Measurements from ENCODE around the gene P4HA3.

P4HA3 gene

DNA sequence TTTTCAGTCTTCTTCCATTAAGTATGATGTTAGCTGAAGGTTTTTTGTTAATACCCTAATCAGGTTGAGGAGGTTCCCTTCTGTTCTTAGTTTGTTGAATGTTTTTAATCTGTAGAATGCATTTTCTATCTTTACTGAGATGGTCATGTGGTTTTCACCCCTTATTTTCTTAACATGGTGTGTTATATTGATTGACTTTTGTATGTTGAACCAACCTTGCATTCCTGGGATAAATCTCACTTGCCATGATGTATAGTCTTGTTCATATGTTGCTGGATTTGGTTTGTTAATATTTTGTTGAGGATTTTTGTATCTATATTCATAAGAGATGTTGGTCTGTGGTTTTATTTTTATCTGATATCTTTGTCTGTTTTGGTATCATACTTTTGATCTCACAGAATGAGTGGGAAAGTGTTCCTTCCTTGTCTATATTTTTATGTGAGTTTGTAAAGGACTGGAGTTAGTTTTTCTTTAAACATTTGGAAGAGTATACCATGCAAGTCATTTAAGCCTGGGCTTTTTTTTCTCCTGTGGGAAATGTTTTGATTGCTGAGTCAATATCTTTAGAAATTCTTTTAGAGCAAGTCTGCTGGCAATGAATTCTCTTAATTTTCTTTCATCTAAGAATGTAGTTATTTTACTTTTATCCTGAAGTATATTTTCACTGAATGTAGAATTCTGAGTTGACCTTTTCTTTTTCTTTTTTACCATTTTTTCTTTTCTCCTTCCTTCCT lies 5.5 kb upstream of the P4HA3 start:
- DNase-seq (ENCODE audit: low read depth), result no peak

DNA sequence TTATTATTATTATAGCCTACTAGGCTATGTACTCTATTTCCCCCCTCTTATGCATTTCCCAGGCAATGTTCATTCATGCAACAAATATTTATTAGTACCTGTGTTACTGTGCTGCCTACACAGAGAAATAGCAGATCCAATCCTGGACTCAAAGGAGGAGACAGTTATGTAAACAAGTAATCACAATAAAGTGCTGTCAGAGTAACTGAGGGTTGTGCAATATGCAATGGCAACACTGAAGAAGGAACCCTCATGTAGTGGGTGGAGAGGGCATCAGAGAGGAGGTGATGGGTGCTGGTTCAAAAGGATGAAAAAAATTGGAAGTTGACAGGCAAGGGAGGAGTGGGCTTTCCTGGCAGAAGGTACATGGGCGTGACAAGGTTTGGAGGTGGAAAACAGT lies 886 bp upstream of the P4HA3 start:
- DNase-seq (ENCODE audit: low read depth), result no peak

DNA sequence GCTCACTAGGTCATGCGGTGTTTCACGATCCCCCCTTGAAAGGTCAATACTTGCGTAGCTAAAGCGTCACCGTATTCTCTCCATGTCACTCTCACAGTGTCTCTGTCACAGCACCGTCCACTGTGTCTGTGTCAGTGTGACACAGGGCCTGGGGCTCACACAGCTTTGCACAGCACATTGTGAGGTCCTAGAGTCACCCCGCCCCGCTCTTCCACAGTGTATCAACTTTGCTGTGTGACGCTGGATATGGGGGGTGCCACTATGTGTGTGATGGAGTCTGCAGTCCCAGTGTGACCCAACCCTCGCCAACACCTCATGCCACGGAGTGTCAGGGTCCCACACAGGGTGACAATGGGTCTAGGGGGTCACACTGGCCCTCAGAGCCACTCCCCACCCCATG lies 583 bp downstream of the P4HA3 start:
- DNase-seq (ENCODE audit: low read depth), result no peak

DNA sequence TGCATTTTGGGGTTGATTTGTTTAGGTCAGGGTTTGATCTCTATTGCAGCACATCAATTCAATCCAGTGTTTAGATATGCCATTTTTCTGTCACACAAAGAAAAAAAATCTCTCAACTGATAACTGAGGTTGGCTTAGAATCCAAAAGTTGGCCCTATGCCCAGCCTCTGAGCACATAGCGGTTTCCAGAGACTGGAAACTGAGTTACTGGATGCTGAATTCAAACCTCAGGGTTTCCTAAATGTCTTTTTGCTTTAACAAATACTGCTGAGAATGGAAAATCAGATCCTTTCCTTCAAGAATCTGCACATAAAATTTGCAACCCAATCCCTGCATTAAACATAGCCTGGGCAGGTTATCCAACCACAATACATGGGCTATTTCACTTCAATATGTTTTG lies 4.0 kb downstream of the P4HA3 start:
- no peak for DNase-seq (ENCODE audit: low read depth)

DNA sequence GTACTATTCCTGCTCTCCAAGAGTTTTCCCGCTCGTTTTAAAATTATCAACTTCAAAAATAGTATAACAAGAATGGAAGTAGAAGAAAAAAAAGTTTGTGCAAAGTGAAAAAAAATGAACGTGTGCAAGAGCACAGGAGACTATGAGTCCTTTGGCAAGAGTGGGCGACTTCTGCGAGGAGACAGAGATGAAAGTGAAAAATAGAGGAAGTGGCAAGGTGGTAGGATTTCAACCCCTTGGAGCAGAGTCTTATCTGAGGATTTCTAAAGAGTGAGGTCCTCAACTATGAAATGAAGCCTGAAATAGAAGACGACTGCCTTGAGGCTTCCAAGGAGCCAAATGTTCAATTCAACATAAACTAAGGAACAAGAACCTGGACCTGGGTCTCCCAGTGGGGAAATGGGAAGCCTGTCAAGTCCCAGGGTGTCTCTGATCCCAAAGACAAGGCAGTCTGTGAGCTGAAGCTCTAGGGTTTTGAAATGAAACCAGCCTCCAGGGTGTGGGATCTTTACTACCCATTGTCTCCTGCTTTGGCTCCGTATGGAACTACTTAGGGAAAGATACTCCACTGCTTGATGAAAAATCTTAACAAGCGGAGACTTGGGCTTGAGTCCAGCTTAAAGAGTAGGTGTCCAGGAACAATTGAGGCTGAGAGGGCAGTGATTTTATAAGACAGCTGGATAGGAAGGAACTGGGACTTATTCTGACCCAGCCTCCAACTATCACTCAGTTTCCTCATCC lies 4.8 kb downstream of the P4HA3 start:
- no peak for DNase-seq (ENCODE audit: low read depth)

DNA sequence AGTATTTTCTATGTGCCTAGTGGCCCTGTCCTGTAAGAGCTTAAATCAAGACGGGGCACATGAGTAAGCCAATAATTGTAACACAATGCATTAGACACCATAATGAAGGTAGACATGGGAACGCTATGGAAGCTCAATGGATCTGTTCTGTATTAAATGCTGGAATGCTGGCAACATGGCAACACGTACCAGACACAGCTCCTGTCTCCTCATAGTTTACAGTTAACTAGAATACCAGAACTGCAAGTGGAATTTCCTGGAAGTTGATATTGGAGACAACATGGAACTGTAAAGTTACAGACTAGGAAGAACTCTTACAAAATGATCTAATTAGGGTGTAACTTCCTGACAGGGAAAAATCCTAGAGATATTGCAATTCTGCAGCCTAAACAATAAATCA lies 12.4 kb downstream of the P4HA3 start:
- no peak for DNase-seq (ENCODE audit: low read depth)

DNA sequence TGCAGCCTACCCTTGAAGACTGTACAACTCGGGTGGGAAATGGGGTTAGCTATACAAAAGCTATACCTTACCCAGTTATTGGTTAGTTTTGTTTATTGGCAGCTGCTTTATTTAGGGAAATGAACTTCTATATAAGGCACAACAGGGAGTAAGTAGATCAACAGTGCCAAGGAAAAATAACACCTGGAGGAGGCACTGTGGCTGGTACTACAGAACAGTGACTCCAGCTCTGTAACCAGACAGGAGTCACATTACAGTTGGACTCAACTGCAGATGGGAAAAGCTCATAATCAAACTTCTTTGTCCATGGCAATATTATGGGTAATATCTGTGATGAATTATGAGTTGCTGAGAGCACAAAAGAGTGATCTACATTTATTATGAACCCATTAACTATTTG lies 14.0 kb downstream of the P4HA3 start:
- DNase-seq (ENCODE audit: low read depth), result no peak

DNA sequence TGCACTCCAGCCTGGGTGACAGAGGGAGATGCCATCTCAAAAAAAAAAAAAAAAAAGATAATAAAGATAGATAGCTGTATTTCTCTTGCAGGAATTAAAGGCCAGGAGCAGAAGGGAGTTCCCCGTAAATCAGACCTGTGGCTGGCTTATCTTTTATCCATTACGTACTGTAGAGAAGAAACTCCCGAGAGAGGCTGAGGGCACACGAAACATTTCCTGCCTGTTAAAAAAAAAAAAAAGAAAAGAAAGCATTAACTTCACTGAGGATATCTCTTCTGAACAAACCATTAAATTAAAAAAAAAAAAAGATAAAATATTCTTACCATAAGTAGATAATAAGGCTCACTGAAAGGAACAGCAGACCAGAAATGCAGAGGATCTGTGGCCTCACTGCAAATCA lies 22.5 kb downstream of the P4HA3 start:
- DNase-seq (ENCODE audit: low read depth), result no peak

DNA sequence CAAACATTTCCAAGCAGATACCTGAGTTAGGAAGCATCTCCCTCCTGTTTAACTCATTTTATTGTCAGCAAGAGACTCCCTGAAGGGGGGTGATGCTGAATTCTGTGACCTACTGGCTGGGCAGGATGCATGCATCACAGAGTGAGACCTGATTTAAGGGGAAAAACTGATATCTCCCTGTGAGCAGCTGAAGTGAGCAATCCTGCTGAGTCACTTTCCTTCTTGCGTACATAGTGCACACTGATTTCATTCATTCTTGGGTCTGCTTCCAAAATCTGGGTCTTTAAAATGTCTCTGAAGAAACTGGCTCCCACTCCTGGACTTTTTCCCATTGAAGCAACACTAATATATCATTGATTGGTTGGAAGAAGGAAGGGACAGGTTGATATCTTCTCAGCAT lies 23.3 kb downstream of the P4HA3 start:
- DNase-seq (ENCODE audit: low read depth), result no peak

DNA sequence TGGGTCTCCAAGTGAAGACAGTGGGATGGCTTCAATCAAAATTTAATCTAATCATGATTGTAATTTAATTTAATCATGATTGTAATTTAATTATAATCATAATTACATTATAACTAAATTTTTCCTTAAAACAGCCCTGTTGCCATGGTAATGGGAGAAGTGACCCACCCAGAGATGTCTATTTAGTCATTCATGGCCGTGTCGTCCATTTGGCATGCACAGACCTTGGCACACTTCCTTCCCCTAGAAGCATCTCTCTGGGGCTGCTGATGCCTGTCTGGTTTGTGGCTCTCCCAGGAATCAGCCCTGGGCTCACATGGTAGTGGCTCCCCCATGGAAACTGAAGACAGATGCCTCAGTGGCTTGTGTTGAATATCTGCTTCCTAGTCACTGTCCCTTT lies 27.0 kb downstream of the P4HA3 start:
- DNase-seq (ENCODE audit: low read depth), result no peak

DNA sequence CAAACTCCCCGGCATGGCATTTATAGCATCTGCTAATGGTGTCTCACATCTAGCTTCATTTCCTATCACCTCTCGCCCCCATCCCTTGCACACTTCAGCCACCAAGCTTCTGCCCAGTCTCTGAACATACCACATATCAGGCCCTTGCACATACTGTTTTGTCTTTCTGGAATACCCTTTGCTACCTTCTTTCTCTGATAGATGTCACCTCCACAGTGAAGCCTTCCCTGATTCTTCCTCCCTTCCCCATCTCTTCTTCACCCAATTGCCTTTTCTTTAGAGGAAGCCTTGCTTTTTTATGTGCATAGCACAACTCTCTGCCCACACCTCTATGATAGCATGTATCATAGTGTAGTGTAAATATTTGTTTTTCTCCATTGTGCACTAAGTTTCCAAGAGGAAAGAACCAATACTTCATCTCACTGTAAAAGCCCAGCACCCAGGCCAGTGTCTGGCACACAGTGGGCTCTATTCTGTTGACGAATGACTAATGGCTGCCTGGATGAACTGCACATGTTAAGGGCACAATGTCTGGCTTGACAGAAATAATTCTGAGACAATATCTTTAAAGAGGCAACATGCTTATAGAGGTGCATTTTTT lies 27.8 kb downstream of the P4HA3 start:
- DNase-seq (ENCODE audit: low read depth), result no peak

DNA sequence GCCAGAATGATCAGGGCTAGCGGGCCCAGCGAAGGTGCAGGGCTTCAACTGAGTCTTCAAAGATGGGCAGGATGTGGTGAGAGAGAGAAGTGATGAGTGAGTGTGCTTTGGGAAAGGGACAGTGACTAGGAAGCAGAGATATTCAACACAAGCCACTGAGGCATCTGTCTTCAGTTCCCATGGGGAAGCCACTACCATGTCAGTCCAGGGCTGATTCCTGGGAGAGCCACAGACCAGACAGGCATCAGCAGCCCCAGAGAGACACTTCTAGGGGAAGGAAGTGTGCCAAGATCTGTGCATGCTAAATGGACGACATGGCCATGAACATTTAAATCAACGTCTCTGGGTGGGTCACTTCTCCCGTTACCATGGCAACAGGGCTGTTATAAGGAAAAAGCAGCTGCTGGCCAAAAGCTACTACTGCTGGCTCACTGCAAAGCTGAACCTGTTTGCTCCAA lies 28.5 kb downstream of the P4HA3 start:
- DNase-seq (ENCODE audit: low read depth), result no peak

DNA sequence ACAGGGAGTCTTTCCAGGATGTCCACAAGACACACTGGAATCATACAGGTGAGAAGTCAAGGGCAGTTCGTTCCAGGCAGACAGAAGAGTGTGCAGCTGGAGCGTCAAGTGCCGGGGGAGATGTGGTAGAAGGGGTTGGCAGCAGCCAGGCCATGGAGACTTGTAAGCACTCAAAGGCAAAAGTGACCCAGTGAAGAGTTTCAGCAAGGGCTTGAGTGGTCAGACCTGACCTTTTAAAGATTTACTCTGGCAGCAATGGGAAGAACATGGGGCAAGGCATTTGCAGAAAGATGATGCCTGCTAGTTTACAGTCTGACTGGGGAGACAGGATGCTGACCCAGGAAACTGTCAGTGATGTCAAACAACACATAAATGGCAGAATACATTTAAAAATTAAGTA lies 29.0 kb downstream of the P4HA3 start:
- DNase-seq (ENCODE audit: low read depth), result no peak

DNA sequence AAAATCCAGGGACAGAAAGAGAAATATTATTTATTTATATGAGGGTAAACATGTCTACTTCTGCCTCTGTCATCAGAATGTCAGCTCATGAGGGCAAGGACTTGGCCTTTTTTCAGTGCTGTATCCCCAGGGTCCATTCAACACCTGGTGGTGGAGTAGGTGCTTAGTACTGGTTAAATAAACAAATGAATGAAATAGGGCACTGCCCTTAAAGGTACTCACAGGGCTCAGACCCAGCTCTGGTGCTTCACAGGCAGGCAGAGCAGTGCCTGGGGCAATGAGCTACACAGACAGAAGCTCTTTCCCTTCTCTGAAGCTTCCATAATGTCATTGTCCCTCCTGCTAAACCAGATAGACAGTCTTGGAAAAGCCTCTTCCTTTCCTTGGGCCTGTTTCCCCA lies 30.9 kb downstream of the P4HA3 start:
- no peak for DNase-seq (ENCODE audit: low read depth)

DNA sequence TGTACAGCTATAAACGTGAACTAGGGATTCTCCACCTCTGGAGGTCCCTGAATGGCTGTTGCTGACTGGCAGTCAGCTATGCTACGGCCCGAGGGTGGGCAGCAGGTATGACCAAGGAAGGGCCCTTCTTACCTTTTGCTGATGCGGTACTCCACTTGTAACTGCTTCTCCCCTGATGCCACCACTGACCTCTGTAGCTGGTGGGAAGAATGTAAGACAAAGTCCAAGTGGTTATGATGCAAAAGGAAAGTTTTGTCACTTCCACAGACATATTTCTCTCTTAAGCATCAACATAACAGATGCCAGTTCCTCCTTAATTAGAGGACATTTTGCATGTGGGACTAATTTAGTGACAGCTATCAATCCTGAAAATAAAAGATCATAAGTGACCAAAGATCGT lies 32.2 kb downstream of the P4HA3 start:
- no peak for DNase-seq (ENCODE audit: low read depth)

DNA sequence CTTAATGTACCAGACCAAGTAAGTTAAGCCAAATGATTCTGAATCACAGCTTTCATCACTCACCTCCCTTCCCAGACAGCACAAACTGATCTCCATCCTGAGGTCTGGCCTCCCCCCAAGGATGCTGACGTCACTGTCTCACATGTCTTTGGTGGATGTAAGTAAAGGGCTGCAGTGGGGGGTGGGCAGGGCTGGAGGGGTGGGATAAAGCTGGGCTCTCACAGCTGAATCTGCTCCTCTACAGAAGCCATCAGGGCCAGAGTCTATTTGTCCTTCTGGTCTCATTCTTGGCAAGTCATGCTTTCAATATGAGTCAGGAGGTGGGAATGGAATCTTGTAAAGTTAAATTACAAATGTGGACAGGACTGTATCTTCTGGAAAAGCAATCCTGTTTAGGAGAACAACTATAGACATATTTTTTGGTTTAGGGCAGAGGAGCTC lies 32.7 kb downstream of the P4HA3 start:
- DNase-seq (ENCODE audit: low read depth), result no peak

DNA sequence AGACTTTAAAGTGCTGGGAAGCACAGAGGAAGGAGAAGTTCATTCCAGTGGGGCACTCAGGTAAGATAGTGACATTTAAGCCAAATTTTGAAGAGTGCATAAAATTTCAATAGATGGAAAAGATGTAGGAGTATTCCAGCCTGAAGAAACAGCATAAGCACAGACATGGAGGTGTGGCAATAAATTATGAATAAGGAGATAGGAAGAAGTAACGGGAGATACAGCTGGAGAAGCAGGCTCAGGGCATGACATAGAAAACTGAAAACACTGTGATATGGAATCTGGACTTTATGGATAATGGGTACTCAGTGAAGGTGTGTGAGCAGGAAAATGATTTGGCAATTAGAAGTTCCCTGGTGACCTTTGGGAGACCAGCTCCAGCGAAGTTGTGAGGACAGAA lies 33.3 kb downstream of the P4HA3 start:
- DNase-seq (ENCODE audit: low read depth), result no peak

DNA sequence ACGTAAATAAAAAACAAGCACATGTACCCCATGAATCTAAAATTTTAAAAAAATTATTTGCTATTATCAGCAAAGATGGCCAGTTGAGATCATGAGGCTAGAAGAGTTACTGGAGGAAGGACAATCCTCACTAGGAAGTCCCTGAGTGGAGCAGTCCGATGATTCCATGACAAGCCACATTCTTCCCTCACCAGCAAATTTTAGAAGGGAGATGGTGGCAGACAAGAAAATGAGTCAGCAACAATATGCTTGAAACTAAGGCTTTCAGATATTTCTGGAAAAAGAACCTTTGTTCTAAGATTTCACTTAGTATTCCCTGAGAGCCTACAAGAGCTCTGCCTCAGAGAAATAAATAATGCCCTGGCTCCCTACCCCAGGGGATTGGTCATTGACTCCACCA lies 34.9 kb downstream of the P4HA3 start:
- no peak for DNase-seq (ENCODE audit: low read depth)

DNA sequence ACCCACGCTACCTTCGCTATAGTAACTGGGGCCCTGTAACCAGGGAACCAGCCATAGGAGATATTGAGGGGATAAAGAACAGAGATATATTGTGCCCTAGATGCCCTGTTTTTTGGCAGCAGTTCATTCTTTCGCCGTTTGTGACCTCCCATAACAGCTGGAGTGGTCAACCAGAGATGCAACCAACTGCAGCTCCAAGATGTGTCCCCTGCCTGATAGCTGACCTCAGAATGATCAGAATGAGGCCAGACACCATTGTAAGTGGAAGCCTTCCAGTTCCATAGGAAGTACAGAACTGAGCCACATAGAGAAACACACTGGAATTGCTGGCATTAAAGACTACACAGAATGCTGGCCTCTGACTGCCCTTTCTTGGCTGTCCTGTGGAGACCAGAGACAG lies 39.2 kb downstream of the P4HA3 start:
- DNase-seq (ENCODE audit: low read depth), result no peak

DNA sequence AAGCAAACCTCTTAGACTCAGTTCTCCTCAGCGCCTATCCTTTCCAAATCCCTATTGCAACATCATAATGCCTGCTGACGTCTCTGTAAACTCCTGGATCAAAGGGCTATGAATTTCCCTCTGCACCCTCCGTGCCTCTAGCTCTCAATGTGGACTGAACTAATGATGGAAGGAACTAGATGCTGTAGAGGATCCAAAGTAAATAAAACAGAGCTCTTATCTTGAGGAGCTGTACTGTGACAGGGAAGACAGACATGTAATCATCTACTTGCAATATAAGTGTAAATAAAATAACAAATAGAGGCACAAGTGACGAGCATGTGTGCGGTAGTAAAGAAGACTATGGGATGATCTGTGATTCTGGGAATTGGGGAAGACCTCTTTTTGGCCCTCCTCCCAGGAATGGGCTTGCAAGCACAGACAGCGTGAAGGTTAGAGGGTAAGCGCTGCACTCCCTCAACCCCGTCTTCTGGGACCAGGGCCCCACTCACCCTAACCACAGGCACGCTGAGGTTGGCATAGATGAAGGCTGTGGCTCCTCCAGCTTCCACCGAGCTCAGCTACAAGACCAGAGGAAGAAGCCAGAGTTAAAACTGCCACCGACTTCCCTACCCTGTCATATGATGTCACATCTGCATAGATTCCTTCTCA lies 42.2 kb downstream of the P4HA3 start:
- no peak for DNase-seq (ENCODE audit: low read depth)

DNA sequence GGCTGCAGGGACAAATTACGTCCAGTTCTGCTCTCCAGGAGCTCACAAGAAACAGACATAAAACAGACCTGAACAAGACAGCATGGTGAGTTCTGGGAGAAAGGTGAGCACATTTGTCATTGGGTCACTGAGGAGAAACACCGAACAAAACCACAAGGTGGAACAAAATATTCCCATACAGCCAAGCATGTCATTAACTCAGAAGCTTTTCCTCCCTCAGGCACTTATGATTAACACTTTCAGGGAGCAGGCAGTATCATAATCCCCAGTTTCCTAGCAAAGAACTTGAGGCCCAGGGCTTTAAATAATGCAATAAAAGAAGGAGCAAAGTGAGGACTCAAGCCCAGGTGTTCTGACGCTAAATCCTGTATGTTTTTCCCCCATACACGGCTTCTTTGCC lies 43.0 kb downstream of the P4HA3 start:
- no peak for DNase-seq (ENCODE audit: low read depth)

DNA sequence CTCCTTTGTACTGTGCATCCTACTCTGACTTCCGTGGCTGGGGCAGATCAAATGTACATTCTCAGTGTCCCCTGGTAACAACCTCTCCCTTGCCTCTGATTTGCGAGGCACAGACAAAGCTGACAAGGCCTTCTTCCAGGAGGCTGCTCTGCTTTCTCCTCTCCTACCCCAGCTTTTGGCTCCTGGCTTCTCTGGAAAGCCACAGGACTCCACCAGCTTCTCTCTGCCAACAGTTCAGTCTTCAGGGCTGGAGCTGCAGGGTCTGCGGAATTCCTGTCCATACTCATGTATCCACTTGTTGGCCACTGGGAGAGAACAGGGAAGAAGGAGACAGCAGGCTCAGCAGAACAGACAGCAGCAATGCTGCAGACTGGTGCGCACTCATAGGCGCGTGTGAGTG lies 44.4 kb downstream of the P4HA3 start:
- DNase-seq (ENCODE audit: low read depth), result no peak

DNA sequence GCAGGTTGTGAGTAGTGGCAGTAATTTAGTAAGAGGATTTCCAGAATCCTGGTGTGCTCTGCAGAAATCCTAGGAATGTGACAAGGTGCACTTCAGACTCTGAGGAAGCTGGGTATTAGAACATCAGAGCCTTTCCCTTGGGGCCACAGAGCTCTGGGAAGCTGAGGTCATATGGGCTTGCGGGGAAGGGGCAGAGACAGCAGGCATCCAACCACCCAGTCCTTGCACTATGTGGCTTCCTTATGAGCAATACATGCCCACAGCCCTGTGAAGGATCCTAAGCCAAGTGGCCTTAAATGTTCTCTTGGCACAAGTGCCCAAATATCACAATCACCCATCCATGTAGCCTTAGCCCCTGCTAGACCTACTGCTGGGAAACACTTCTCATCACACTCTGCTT lies 46.2 kb downstream of the P4HA3 start:
- no peak for DNase-seq (ENCODE audit: low read depth)
